ENCODE results near the gene UNC5C.

DNA sequence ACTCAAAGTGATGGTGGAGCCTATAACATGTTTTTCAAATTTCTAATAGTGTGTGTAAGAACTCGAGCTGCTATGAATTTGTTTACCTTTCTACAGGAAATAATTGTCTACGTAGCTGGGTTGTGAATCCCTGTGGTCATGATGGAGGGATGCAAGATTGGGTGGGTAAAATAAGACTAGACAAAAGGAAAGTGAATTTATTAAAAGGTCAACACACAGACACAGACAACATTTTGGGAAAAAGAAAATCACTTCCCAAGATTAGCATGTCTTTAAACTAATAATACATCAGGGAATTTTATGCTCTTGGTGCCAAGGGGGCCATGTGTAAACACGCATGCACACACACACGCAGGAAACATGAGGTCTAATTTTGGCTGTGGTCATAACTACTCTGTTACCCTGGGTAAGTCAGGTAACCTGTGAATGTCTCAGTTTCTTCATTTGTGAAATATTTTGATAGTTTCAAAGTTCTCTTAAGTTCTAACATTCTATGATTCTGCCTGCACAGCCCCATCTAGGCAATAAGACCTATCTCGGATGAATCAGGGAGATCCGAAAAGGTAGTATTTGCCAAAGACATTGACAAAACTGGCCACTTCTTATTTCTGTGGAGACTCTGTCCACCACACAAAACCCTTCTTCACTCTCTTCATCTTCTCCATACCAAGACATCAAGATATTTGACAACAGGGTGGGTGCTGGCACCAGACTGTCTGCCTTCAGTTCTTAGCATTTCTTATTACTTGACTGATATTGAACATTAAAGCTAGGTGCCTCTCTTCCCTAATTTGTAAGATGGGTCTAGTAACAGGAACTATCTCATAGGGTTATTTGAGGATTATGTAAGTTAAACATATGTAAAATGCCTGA is 1.6 kb upstream of the UNC5C start:
- TF ChIP-seq ZNF302 (tag by site-specific recombination; IDR thresholded peaks at IDR 0.05; ENCODE audit: low read depth) (no peak), ZNF530 (tag by site-specific recombination; IDR thresholded peaks at IDR 0.05; ENCODE audit: low read depth) (no peak), ZSCAN18 (tag by site-specific recombination; IDR thresholded peaks at IDR 0.05) (no peak), ZNF76 (tag by site-specific recombination; IDR thresholded peaks at IDR 0.05; ENCODE audit: borderline replicate concordance, low read depth) (no peak), ZBTB7A (tag by site-specific recombination; IDR thresholded peaks at IDR 0.05; ENCODE audit: low read depth) (no peak)
- TF ChIP-seq, protein P1, sequence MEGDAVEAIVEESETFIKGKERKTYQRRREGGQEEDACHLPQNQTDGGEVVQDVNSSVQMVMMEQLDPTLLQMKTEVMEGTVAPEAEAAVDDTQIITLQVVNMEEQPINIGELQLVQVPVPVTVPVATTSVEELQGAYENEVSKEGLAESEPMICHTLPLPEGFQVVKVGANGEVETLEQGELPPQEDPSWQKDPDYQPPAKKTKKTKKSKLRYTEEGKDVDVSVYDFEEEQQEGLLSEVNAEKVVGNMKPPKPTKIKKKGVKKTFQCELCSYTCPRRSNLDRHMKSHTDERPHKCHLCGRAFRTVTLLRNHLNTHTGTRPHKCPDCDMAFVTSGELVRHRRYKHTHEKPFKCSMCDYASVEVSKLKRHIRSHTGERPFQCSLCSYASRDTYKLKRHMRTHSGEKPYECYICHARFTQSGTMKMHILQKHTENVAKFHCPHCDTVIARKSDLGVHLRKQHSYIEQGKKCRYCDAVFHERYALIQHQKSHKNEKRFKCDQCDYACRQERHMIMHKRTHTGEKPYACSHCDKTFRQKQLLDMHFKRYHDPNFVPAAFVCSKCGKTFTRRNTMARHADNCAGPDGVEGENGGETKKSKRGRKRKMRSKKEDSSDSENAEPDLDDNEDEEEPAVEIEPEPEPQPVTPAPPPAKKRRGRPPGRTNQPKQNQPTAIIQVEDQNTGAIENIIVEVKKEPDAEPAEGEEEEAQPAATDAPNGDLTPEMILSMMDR (tag by site-specific recombination; IDR thresholded peaks at IDR 0.05), result no peak

All from HEK293 (cell line).